ENCODE results near the gene TNIP2.
"Not testable (repeated sequence)": the region's sequence is repeated elsewhere in the genome, so short reads cannot be mapped to it uniquely, and the experiment has no call there.

TNIP2 gene

GRCh38 chr4:2783790-2784189, 27.7 kb upstream of the TNIP2 start:
- Histone ChIP-seq H3K9ac (ENCODE audit: low read length) (no peak overlapping the region), H3K27ac (ENCODE audit: low read depth, low read length) (no peak overlapping the region)

GRCh38 chr4:2781911-2782310, 25.8 kb upstream of the TNIP2 start:
- no peaks in the 10 kb centered on the region for H3K9me2 ChIP-seq (replicated peaks; ENCODE audit: insufficient read depth, low read length)
- H3K27me3 ChIP-seq (ENCODE audit: low read length) = no peaks in the 10 kb centered on the region
- H3F3A ChIP-seq (ENCODE audit: insufficient read depth) = peaks cover 5% of the 10 kb centered on the region; the same call in 1 of the 2 replicates
- TF ChIP-seq EZH2phosphoT487 (conservative IDR thresholded peaks at IDR 0.05; ENCODE audit: low read length) (no peak), CTCF (IDR thresholded peaks at IDR 0.05; ENCODE audit: insufficient read depth, low read length, poor library complexity, severe bottlenecking) (no peak)
- no peak overlapping the region for H3K9ac ChIP-seq (ENCODE audit: low read length)
- H3K4me2 ChIP-seq (ENCODE audit: low read depth, low read length, poor library complexity, severe bottlenecking) = no peak overlapping the region
- no peaks in the 10 kb centered on the region for H4K20me1 ChIP-seq (ENCODE audit: low read depth, low read length)
- no peak overlapping the region for H3K27ac ChIP-seq (ENCODE audit: low read depth, low read length)
- no peaks in the 10 kb centered on the region for H3K9me3 ChIP-seq (ENCODE audit: insufficient read depth, low read length)
- no peaks in the 10 kb centered on the region for H3K36me3 ChIP-seq (ENCODE audit: low read length)
- no peak overlapping the region for H2AFZ ChIP-seq (ENCODE audit: low read depth, low read length, severe bottlenecking)
- no peak overlapping the region for H3K4me3 ChIP-seq (ENCODE audit: insufficient read depth, low read length, poor library complexity, severe bottlenecking)
- H3K79me2 ChIP-seq (ENCODE audit: insufficient read depth, low read length) = no peaks in the 10 kb centered on the region

More at GRCh38 chr4:2783790-2784189, 27.7 kb upstream of the TNIP2 start:
- H3K79me2 ChIP-seq (ENCODE audit: insufficient read depth, low read length) = no peaks in the 10 kb centered on the region
- no peak overlapping the region for H2AFZ ChIP-seq (ENCODE audit: low read depth, low read length, severe bottlenecking)
- no peaks in the 10 kb centered on the region for H3K9me3 ChIP-seq (ENCODE audit: insufficient read depth, low read length)
- no peaks in the 10 kb centered on the region for H4K20me1 ChIP-seq (ENCODE audit: low read depth, low read length)
- H3K4me3 ChIP-seq (ENCODE audit: insufficient read depth, low read length, poor library complexity, severe bottlenecking) = no peak overlapping the region
- no peak overlapping the region for H3K4me2 ChIP-seq (ENCODE audit: low read depth, low read length, poor library complexity, severe bottlenecking)
- H3K9me2 ChIP-seq (replicated peaks; ENCODE audit: insufficient read depth, low read length) = no peaks in the 10 kb centered on the region
- H3K27me3 ChIP-seq (ENCODE audit: low read length) = no peaks in the 10 kb centered on the region
- no peaks in the 10 kb centered on the region for H3K36me3 ChIP-seq (ENCODE audit: low read length)
- TF ChIP-seq EZH2phosphoT487 (conservative IDR thresholded peaks at IDR 0.05; ENCODE audit: low read length) (no peak), CTCF (IDR thresholded peaks at IDR 0.05; ENCODE audit: insufficient read depth, low read length, poor library complexity, severe bottlenecking) (no peak)
- peaks cover 5% of the 10 kb centered on the region; the same call in 1 of the 2 replicates for H3F3A ChIP-seq (ENCODE audit: insufficient read depth)

- H3K9me2 ChIP-seq (replicated peaks; ENCODE audit: insufficient read depth, low read length); H3K4me2 ChIP-seq (ENCODE audit: low read depth, low read length, poor library complexity, severe bottlenecking); H3K9ac ChIP-seq (ENCODE audit: low read length); H3K27me3 ChIP-seq (ENCODE audit: low read length); H2AFZ ChIP-seq (ENCODE audit: low read depth, low read length, severe bottlenecking); H3K4me3 ChIP-seq (ENCODE audit: insufficient read depth, low read length, poor library complexity, severe bottlenecking); H4K20me1 ChIP-seq (ENCODE audit: low read depth, low read length); H3K27ac ChIP-seq (ENCODE audit: low read depth, low read length); H3K79me2 ChIP-seq (ENCODE audit: insufficient read depth, low read length); H3F3A ChIP-seq (ENCODE audit: insufficient read depth); H3K9me3 ChIP-seq (ENCODE audit: insufficient read depth, low read length); H3K36me3 ChIP-seq (ENCODE audit: low read length): not testable (repeated sequence)
Measured at GRCh38 chr4:2780643-2781042, 24.5 kb upstream of the TNIP2 start.

GRCh38 chr4:2771264-2771663, 15.1 kb upstream of the TNIP2 start:
- Histone ChIP-seq H3K27me3 (ENCODE audit: low read length) (no peaks in the 10 kb centered on the region), H3K9me2 (replicated peaks; ENCODE audit: insufficient read depth, low read length) (no peaks in the 10 kb centered on the region), H3K9ac (ENCODE audit: low read length) (no peak overlapping the region), H2AFZ (ENCODE audit: low read depth, low read length, severe bottlenecking) (no peak overlapping the region), H3K9me3 (ENCODE audit: insufficient read depth, low read length) (no peaks in the 10 kb centered on the region), H3K79me2 (ENCODE audit: insufficient read depth, low read length) (no peaks in the 10 kb centered on the region), H3K4me3 (ENCODE audit: insufficient read depth, low read length, poor library complexity, severe bottlenecking) (no peak overlapping the region), H3K36me3 (ENCODE audit: low read length) (no peaks in the 10 kb centered on the region), H3F3A (ENCODE audit: insufficient read depth) (no peaks in the 10 kb centered on the region), H4K20me1 (ENCODE audit: low read depth, low read length) (no peaks in the 10 kb centered on the region), H3K4me2 (ENCODE audit: low read depth, low read length, poor library complexity, severe bottlenecking) (no peak overlapping the region), H3K27ac (ENCODE audit: low read depth, low read length) (no peak overlapping the region)
- TF ChIP-seq CTCF (IDR thresholded peaks at IDR 0.05; ENCODE audit: insufficient read depth, low read length, poor library complexity, severe bottlenecking) (no peak), EZH2phosphoT487 (conservative IDR thresholded peaks at IDR 0.05; ENCODE audit: low read length) (no peak)
